ENCODE data around the gene ARL8B.

ARL8B gene

DNA sequence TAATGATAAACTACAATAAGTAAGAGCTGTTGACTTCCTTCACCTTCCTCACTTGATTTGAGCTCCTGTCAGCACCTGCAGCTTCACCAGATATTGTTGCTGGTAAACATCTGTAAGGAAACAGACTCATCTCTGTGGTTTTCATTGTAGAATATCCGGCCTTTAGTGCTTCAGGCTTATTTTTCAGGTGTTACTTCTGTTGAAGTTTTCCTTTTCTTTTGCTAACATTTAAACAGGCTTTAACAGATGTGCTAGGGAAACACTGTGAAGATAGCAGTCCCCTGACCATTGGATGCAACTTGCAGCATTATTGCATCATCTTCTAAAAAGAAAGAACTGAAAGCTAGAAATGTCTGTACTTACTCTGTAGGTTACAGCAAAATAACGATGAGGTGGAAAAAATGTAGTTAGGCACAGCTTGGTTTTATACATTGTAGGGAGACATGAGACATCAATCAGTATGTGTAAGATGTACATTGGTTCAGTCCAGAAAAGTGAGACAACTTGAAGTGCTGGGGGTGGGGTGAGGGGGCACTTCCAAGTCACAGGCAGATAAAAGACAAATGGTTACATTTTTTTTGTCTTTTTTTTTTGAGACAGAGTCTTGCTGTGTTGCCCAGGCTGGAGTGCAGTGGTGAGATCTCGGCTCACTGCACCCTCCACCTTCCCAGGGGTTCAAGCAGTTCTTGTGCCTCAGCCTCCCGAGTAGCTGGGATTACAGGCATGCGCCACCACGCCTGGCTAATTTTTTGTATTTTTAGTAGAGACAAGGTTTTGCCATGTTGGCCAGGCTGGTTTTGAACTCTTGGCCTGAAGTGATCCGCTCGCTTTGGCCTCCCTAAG, 75.6 kb downstream of the ARL8B start:
- H3K4me3 ChIP-seq (ENCODE audit: low read depth, low read length): no peak overlapping the region
- H3K27me3 ChIP-seq (ENCODE audit: insufficient read depth, low read depth, severe bottlenecking): no peaks in the 10 kb centered on the region
- no peak for DNase-seq
- H3K9me3 ChIP-seq (ENCODE audit: severe bottlenecking): no peaks in the 10 kb centered on the region
- no peak for TF ChIP-seq CTCF (IDR thresholded peaks at IDR 0.05; ENCODE audit: low read depth, low read length)
- H3K27ac ChIP-seq: no peak overlapping the region
- H3K36me3 ChIP-seq: peaks cover 27% of the 10 kb centered on the region

DNA sequence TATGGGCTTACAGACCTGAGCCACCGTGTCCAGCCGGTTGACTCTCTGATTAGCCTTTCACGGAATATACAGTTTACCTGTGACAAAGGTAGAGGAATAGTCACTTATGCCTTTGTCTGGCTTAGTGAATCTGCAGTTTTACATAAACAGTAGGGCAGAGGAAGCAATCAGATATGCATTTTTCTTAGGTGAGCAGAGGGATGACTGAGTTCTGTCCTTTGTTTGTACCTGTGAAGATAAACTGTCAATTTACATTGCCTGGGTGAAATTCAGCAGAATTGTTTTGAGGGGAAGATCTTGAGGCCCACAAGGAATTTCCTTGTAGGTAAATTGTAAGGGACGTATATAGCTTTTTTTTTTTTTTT, 76.2 kb downstream of the ARL8B start:
- no peaks in the 10 kb centered on the region for H3K9me3 ChIP-seq (ENCODE audit: severe bottlenecking)
- no peak overlapping the region for H3K27ac ChIP-seq
- no peak for TF ChIP-seq CTCF (IDR thresholded peaks at IDR 0.05; ENCODE audit: low read depth, low read length)
- no peak for DNase-seq
- H3K27me3 ChIP-seq (ENCODE audit: insufficient read depth, low read depth, severe bottlenecking): no peaks in the 10 kb centered on the region
- H3K36me3 ChIP-seq: peaks cover 33% of the 10 kb centered on the region
- no peak overlapping the region for H3K4me3 ChIP-seq (ENCODE audit: low read depth, low read length)

DNA sequence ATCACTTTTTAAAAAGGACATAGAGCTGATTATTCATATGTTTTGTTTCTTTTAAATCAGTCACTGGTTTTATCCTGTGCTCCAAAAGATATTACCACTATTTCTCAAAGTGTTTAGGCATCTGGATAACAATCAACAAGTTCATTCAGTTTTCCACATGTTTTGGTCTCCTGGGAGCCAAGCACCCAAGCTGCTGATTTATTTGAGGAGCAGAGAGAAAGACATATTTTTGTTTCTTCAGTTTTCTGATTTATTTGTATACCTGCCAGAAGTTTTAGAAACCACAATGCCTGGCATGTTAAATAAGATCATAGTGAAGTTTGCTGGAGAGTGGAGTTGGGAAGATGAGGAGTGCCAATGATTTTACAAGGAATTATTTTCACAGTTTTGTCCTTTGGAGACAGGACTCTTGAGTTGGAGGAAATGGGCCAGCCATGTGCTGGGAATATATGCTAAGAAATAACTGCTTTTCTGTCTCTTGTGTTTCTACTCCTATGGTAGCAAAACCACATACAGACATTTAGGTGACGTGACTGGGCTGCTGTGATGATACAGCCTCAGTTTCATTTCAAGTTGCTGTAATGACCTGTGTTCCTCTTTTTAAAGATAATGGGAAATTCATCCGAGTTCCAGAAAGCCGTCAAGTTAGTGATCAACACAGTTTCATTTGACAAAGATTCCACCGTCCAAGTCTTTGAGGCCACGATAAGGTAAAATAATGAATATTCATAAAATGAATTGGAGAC, 77.1 kb downstream of the ARL8B start:
- H3K9me3 ChIP-seq (ENCODE audit: severe bottlenecking): no peaks in the 10 kb centered on the region
- no peaks in the 10 kb centered on the region for H3K27me3 ChIP-seq (ENCODE audit: insufficient read depth, low read depth, severe bottlenecking)
- no peak overlapping the region for H3K27ac ChIP-seq
- H3K4me3 ChIP-seq (ENCODE audit: low read depth, low read length): no peak overlapping the region
- peaks cover 38% of the 10 kb centered on the region for H3K36me3 ChIP-seq
- no peak for TF ChIP-seq CTCF (IDR thresholded peaks at IDR 0.05; ENCODE audit: low read depth, low read length)
- no peak for DNase-seq

GRCh38 chr3:5201536-5201935, 79.4 kb downstream of the ARL8B start:
- Histone ChIP-seq H3K27me3 (ENCODE audit: insufficient read depth, low read depth, severe bottlenecking) (no peaks in the 10 kb centered on the region), H3K27ac (no peak overlapping the region), H3K4me3 (ENCODE audit: low read depth, low read length) (no peak overlapping the region), H3K36me3 (peaks cover 55% of the 10 kb centered on the region), H3K9me3 (ENCODE audit: severe bottlenecking) (no peaks in the 10 kb centered on the region)
- no peak for DNase-seq
- TF ChIP-seq CTCF (IDR thresholded peaks at IDR 0.05; ENCODE audit: low read depth, low read length): no peak

GRCh38 chr3:5202222-5202621, 80.1 kb downstream of the ARL8B start:
- no peak overlapping the region for H3K27ac ChIP-seq
- H3K4me3 ChIP-seq (ENCODE audit: low read depth, low read length): no peak overlapping the region
- DNase-seq: no peak
- H3K27me3 ChIP-seq (ENCODE audit: insufficient read depth, low read depth, severe bottlenecking): no peaks in the 10 kb centered on the region
- peaks cover 62% of the 10 kb centered on the region for H3K36me3 ChIP-seq
- TF ChIP-seq CTCF (IDR thresholded peaks at IDR 0.05; ENCODE audit: low read depth, low read length): no peak
- no peaks in the 10 kb centered on the region for H3K9me3 ChIP-seq (ENCODE audit: severe bottlenecking)
